HCT116 (cell line): ENCODE measurements around the gene EVX2. TPM values are rescaled to one million over a fixed set of nuclear protein-coding genes. Genes with fewer than 3 reads are reported as not detected.

ENCODE experiments used
- ATAC-seq: fragments of 200-7000 bp; cut with Tn5 transposase; 2 replicates; pipeline ENCODE4 v1.9.1; 2020; ENCODE audit warnings: mild to moderate bottlenecking, moderate library complexity
- BruUV-seq: library from RNA; stranded (reverse); fragments of 400-500 nt; replicated peaks from 2 replicates; lab custom pipeline; 2021; lab: Mats Ljungman, UMichigan
- CTCF ChIA-PET: fragments of 300-600 bp; sonication (Branson Sonifier 250); formaldehyde crosslinking; loops from one replicate; lab custom pipeline; 2021; ENCODE audit warnings: antibody characterized with exemption; lab: Charles Lee
- POLR2A ChIA-PET: fragments of 300-600, 350-600 bp; sonication (Branson Sonifier 250); formaldehyde crosslinking; loops from one replicate; lab custom pipeline; 2021; ENCODE audit warnings: antibody characterized with exemption; lab: Charles Lee
- RAD21 ChIA-PET, 2 experiments: fragments of 300-600 bp; sonication (Branson Sonifier 250); formaldehyde crosslinking; loops; one replicate each; lab custom pipeline; 2023; ENCODE audit warnings: low total read pairs in 2 of 2; ENCODE audit not compliant: uncharacterized antibody in 2 of 2, unreplicated experiment in 2 of 2, low non-redundant PET in 1 of 2; lab: Charles Lee
- DNase-seq: peaks from one replicate; pipeline ENCODE4 v3.0.0-alpha.2; 2010; ENCODE audit warnings: low read depth, low spot score
- H2AFZ ChIP-seq: fragments of 200-600 bp; shearing (Covaris generic), sonication (generic); 2 replicates; pipeline ENCODE4 v1.6.1; 2017; ENCODE audit warnings: low read depth, mixed run types, mixed read lengths, antibody characterized with exemption, low read length; ENCODE audit not compliant: poor library complexity, severe bottlenecking
- H3K27ac ChIP-seq: 2 replicates; pipeline ENCODE4 v1.5.1; 2012; ENCODE audit warnings: low read depth, low read length
- H3K27me3 ChIP-seq: fragments of 200-600 bp; sonication (generic); 2 replicates; pipeline ENCODE4 v1.6.1; 2016; ENCODE audit warnings: mixed run types, low read length, mixed read lengths; ENCODE audit not compliant: insufficient read depth
- H3K36me3 ChIP-seq, 2 experiments: fragments of 200-500 bp in 1 of 2; fragments of 200-600 bp in 1 of 2; sonication (Bioruptor generic) in 1 of 2; sonication (generic) in 1 of 2; 2 replicates each; pipeline versions ENCODE4 v1.5.1 to v1.6.1; 2014 to 2016; ENCODE audit warnings: low read length in 2 of 2, inconsistent platforms in 1 of 2, mixed read lengths in 1 of 2, mixed run types in 1 of 2; ENCODE audit not compliant: insufficient read depth in 2 of 2, control insufficient read depth in 1 of 2
- H3K4me1 ChIP-seq, 2 experiments: fragments of 200-600 bp in 1 of 2; sonication (generic) in 1 of 2; 2 replicates each; pipeline versions ENCODE4 v1.5.1 to v1.6.1; 2012 to 2017; ENCODE audit warnings: low read length in 2 of 2, inconsistent platforms in 1 of 2, mild to moderate bottlenecking in 1 of 2, mixed read lengths in 1 of 2, mixed run types in 1 of 2, moderate library complexity in 1 of 2; ENCODE audit not compliant: insufficient read depth in 2 of 2, control insufficient read depth in 1 of 2
- H3K4me2 ChIP-seq: fragments of 200-600 bp; sonication (generic); 2 replicates; pipeline ENCODE4 v1.6.1; 2017; ENCODE audit warnings: mixed run types, low read length, mixed read lengths
- H3K4me3 ChIP-seq, 2 experiments: fragments of 200-600 bp in 1 of 2; sonication (generic) in 1 of 2; replicated peaks in 1 of 2; 2 replicates each; pipeline ENCODE4 v1.5.1; 2011 to 2016; ENCODE audit warnings: low read length in 2 of 2, control low read depth in 1 of 2, low read depth in 1 of 2, mild to moderate bottlenecking in 1 of 2, mixed read lengths in 1 of 2, mixed run types in 1 of 2
- H3K79me2 ChIP-seq: fragments of 200-600 bp; sonication (generic); 2 replicates; pipeline ENCODE4 v1.6.1; 2017; ENCODE audit warnings: mild to moderate bottlenecking, mixed run types, low read length, moderate library complexity, mixed read lengths; ENCODE audit not compliant: insufficient read depth
- H3K9ac ChIP-seq: fragments of 200-600 bp; sonication (generic); 2 replicates; pipeline ENCODE4 v1.6.1; 2016; ENCODE audit warnings: low read length, mixed read lengths
- H3K9me2 ChIP-seq: fragments of 200-600 bp; sonication (generic), shearing (Covaris generic); 2 replicates; pipeline ENCODE4 v1.6.1; 2017; ENCODE audit warnings: mixed run types, mild to moderate bottlenecking, moderate library complexity; ENCODE audit not compliant: insufficient read depth
- H3K9me3 ChIP-seq, 2 experiments: fragments of 200-500 bp in 1 of 2; fragments of 200-600 bp in 1 of 2; sonication (Bioruptor generic) in 1 of 2; sonication (generic) in 1 of 2; 2 replicates each; pipeline ENCODE4 v1.6.1; 2014 to 2017; ENCODE audit warnings: low read length in 2 of 2, mixed read lengths in 2 of 2, inconsistent platforms in 1 of 2, low read depth in 1 of 2, mild to moderate bottlenecking in 1 of 2, mixed run types in 1 of 2, moderate library complexity in 1 of 2; ENCODE audit not compliant: control insufficient read depth in 1 of 2, insufficient read depth in 1 of 2
- H4K20me1 ChIP-seq: fragments of 200-600 bp; sonication (generic), shearing (Covaris generic); 2 replicates; pipeline ENCODE4 v1.6.1; 2017; ENCODE audit warnings: mixed run types, mild to moderate bottlenecking, moderate library complexity; ENCODE audit not compliant: insufficient read depth
- CBX3 ChIP-seq: IDR thresholded peaks from 2 replicates; pipeline ENCODE4 v1.6.1; 2012; ENCODE audit warnings: low read depth
- CEBPB ChIP-seq: IDR thresholded peaks from 2 replicates; pipeline ENCODE4 v1.6.1; 2012; ENCODE audit warnings: low read depth
- CTCF ChIP-seq, 3 experiments: fragments of 200-600 bp in 1 of 3; sonication (generic) in 1 of 3; IDR thresholded peaks in 2 of 3; conservative IDR thresholded peaks in 1 of 3; 2 replicates each; pipeline ENCODE4 v1.5.1; 2012 to 2017; ENCODE audit warnings: low read depth in 2 of 3, low read length in 2 of 3, antibody characterized with exemption in 1 of 3, borderline replicate concordance in 1 of 3, control low read depth in 1 of 3, mild to moderate bottlenecking in 1 of 3, mixed read lengths in 1 of 3, mixed run types in 1 of 3, moderate library complexity in 1 of 3; ENCODE audit not compliant: insufficient read depth in 1 of 3
- ELF1 ChIP-seq: IDR thresholded peaks from 2 replicates; pipeline ENCODE4 v1.6.1; 2012; ENCODE audit warnings: low read depth, borderline replicate concordance
- EZH2 ChIP-seq: fragments of 200-600 bp; sonication (generic); IDR thresholded peaks from 2 replicates; pipeline ENCODE4 v1.6.1; 2017; ENCODE audit warnings: antibody characterized with exemption, mixed run types
- FOSL1 ChIP-seq: IDR thresholded peaks from 2 replicates; pipeline ENCODE4 v1.6.1; 2012; ENCODE audit warnings: low read depth
- JUND ChIP-seq: IDR thresholded peaks from 2 replicates; pipeline ENCODE4 v1.6.1; 2012
- MAX ChIP-seq: IDR thresholded peaks from 2 replicates; pipeline ENCODE4 v1.6.1; 2012
- POLR2A ChIP-seq: IDR thresholded peaks from 2 replicates; pipeline ENCODE4 v1.7.0; 2011; ENCODE audit warnings: borderline replicate concordance; ENCODE audit not compliant: insufficient read depth, insufficient read length; ENCODE audit errors: extremely low read depth
- RAD21 ChIP-seq: IDR thresholded peaks from 2 replicates; pipeline ENCODE4 v1.6.1; 2012; ENCODE audit warnings: low read depth, mild to moderate bottlenecking
- REST ChIP-seq: IDR thresholded peaks from 2 replicates; pipeline ENCODE4 v1.6.1; 2012; ENCODE audit warnings: low read depth
- SRF ChIP-seq: IDR thresholded peaks from 2 replicates; pipeline ENCODE4 v1.6.1; 2012; ENCODE audit warnings: low read depth
- TCF7L2 ChIP-seq: IDR thresholded peaks from 2 replicates; pipeline ENCODE4 v1.7.0; 2011; ENCODE audit warnings: borderline replicate concordance, inconsistent platforms; ENCODE audit not compliant: insufficient read depth, insufficient read length; ENCODE audit errors: extremely low read depth
- YY1 ChIP-seq: IDR thresholded peaks from 2 replicates; pipeline ENCODE4 v1.6.1; 2011; ENCODE audit warnings: low read length, low read depth, moderate library complexity, mild to moderate bottlenecking; ENCODE audit not compliant: insufficient replicate concordance; ENCODE audit errors: extremely low read depth
- ZFX ChIP-seq: fragments of 450-650 bp; IDR thresholded peaks from 2 replicates; pipeline ENCODE4 v1.6.1; 2017
- intact Hi-C: fragments of 100-400 bp; cut with micrococcal nuclease; formaldehyde crosslinking; loops from 2 replicates; pipeline ENCODE4 v1.10.0; 2022
- total RNA-seq: library from RNA; stranded (reverse); gene quantifications from one replicate; pipeline ENCODE4 v1.2.1, GENCODE V29; 2021; ENCODE audit not compliant: unreplicated experiment

The EVX2 gene
- total RNA-seq, 1 experiment from 2014 or later, result not detected

- intact Hi-C loops, result no loop called here
- Histone ChIP-seq H4K20me1 (no peaks in the 10 kb centered on the region), H3K9ac (peak overlapping the region; percentile 34; the same call in 1 of the 2 replicates), H3K9me2 (no peaks in the 10 kb centered on the region), H3K9me3 (no peaks in the 10 kb centered on the region), H3K36me3 (no peaks in the 10 kb centered on the region), H3K4me2 (peak overlapping the region; percentile 83), H2AFZ (peak overlapping the region; percentile 81), H3K27ac (no peak overlapping the region), H3K4me3 (peak overlapping the region; percentile 35 to 51), H3K4me1 (peaks cover 0 to 5% of the 10 kb centered on the region in 2 experiments; a peak in 1 of 4 replicates), H3K79me2 (no peaks in the 10 kb centered on the region), H3K27me3 (no peaks in the 10 kb centered on the region)
- no TSS peak for BruUV-seq
- CTCF ChIA-PET, result no interaction called here
- no peak for TF ChIP-seq FOSL1
- TF ChIP-seq ELF1, result no peak
- no peak for TF ChIP-seq POLR2A
- TF ChIP-seq ZFX, result no peak
- 0 out of 2 replicates have a peak, but pooled peaks have one; percentile 13 for TF ChIP-seq CEBPB
- no peak for TF ChIP-seq REST
- peak; percentile 43 for TF ChIP-seq RAD21
- no peak for TF ChIP-seq EZH2
- no peak for TF ChIP-seq YY1
- no peak for TF ChIP-seq SRF
- TF ChIP-seq JUND, result no peak
- no peak for TF ChIP-seq MAX
- TF ChIP-seq CBX3, result no peak
- TF ChIP-seq CTCF (IDR thresholded peaks at IDR 0.05 in 2 of 3, conservative IDR thresholded peaks at IDR 0.05 in 1 of 3; ENCODE audit: borderline replicate concordance in 1 of 3, insufficient read depth in 1 of 3, low read depth in 2 of 3, low read length in 2 of 3), result peak; percentile 59 to 76 (median 73); a peak in 5 of 6 replicates
- peak; percentile 36 for TF ChIP-seq TCF7L2
- ATAC-seq (peak; percentile 85), DNase-seq (peak; percentile 69)
- RAD21 ChIA-PET, result no interaction called here
- POLR2A ChIA-PET, result no interaction called here
Observed at GRCh38 chr2:176118601-176119339, 35.0 kb upstream of the EVX2 start.
